ENCODE data around the gene GRM1.

- no peak for TF ChIP-seq EZH2 (IDR thresholded peaks at IDR 0.05; ENCODE audit: insufficient read depth, low read length)
- TF ChIP-seq CTCF (IDR thresholded peaks at IDR 0.05; ENCODE audit: insufficient read depth, low read depth, low read length): no peak
These were observed 275.3 kb downstream of the GRM1 start for GRCh38 chr6:146304181-146304580.

Measured in astrocyte (in vitro differentiated cells and primary cell).